Measurements from ENCODE around the gene CNR2. TPM values are rescaled to one million over a fixed set of nuclear protein-coding genes. Genes with fewer than 3 reads are reported as not detected.
"Not testable (repeated sequence)": the region's sequence is repeated elsewhere in the genome, so short reads cannot be mapped to it uniquely, and the experiment has no call there.

The CNR2 gene
- total RNA-seq, 1 donor from 2014 or later = not detected

- TF ChIP-seq, protein P1, sequence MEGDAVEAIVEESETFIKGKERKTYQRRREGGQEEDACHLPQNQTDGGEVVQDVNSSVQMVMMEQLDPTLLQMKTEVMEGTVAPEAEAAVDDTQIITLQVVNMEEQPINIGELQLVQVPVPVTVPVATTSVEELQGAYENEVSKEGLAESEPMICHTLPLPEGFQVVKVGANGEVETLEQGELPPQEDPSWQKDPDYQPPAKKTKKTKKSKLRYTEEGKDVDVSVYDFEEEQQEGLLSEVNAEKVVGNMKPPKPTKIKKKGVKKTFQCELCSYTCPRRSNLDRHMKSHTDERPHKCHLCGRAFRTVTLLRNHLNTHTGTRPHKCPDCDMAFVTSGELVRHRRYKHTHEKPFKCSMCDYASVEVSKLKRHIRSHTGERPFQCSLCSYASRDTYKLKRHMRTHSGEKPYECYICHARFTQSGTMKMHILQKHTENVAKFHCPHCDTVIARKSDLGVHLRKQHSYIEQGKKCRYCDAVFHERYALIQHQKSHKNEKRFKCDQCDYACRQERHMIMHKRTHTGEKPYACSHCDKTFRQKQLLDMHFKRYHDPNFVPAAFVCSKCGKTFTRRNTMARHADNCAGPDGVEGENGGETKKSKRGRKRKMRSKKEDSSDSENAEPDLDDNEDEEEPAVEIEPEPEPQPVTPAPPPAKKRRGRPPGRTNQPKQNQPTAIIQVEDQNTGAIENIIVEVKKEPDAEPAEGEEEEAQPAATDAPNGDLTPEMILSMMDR (IDR thresholded peaks at IDR 0.05; ENCODE audit: insufficient read depth, low read length, severe bottlenecking) = no peak
- FAIRE-seq = no peak
- peaks cover 4% of the 10 kb centered on the region for H3K27me3 ChIP-seq (ENCODE audit: control insufficient read depth, insufficient read depth, low read length)
- no peak overlapping the region for H3K4me3 ChIP-seq (ENCODE audit: low read depth, low read length)
- DNase-seq (ENCODE audit: low read depth) = no peak
- no peaks in the 10 kb centered on the region for H3K36me3 ChIP-seq (ENCODE audit: control insufficient read depth, insufficient read depth, low read length)
These were observed 48.2 kb downstream of the CNR2 start for GRCh38 chr1:23864801-23865542.

- Histone ChIP-seq H3K36me3 (ENCODE audit: control insufficient read depth, insufficient read depth, low read length) (no peaks in the 10 kb centered on the region), H3K4me3 (ENCODE audit: low read depth, low read length) (no peak overlapping the region), H3K27me3 (ENCODE audit: control insufficient read depth, insufficient read depth, low read length) (peaks cover 2% of the 10 kb centered on the region)
- peak; percentile 23 for FAIRE-seq
- TF ChIP-seq, protein P1 (IDR thresholded peaks at IDR 0.05; ENCODE audit: insufficient read depth, low read length, severe bottlenecking) = no peak
- DNase-seq (ENCODE audit: low read depth) = no peak
These were observed 50.5 kb downstream of the CNR2 start for GRCh38 chr1:23862640-23863039.

DNA sequence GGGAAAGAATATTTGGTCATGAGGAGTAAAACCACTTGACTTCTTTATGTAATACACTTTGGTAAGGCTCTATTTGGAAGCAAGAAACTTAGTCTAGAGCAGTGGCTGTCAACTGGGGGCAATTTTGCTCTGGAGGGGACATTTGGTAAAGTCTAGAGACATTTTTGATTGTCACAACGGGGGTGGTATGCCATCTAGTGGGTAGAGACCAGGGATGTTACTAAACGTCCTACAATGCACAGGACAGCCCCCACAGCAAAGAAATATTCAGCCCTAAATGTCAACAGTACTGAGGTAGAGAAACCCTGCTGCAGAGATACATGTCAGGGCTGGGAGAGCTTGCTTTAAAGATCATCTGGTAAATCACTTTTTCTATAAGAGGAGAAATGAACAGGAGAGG, 58.6 kb downstream of the CNR2 start:
- FAIRE-seq (peak; percentile 52), DNase-seq (ENCODE audit: low read depth) (no peak)
- Histone ChIP-seq H3K4me3 (ENCODE audit: low read depth, low read length) (no peak overlapping the region), H3K36me3 (ENCODE audit: control insufficient read depth, insufficient read depth, low read length) (no peaks in the 10 kb centered on the region), H3K27me3 (ENCODE audit: control insufficient read depth, insufficient read depth, low read length) (no peaks in the 10 kb centered on the region)
- TF ChIP-seq, protein P1 (IDR thresholded peaks at IDR 0.05; ENCODE audit: insufficient read depth, low read length, severe bottlenecking) = no peak

DNA sequence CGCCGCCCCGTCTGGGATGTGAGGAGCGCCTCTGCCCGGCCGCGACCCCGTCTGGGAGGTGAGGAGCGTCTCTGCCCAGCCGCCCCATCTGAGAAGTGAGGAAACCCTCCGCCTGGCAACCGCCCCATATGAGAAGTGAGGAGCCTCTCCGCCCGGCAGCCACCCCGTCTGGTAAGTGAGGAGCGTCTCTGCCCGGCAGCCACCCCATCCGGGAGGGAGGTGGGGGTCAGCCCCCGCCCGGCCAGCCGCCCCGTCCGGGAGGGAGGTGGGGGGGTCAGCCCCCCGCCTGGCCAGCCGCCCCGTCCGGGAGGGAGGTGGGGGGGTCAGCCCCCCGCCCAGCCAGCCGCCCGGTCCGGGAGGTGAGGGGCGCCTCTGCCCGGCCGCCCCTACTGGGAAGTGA, 60.0 kb downstream of the CNR2 start:
- not testable (repeated sequence) for H3K4me3 ChIP-seq (ENCODE audit: low read depth, low read length); FAIRE-seq; H3K36me3 ChIP-seq (ENCODE audit: control insufficient read depth, insufficient read depth, low read length)

GRCh38 chr1:23851406-23851805, 61.8 kb downstream of the CNR2 start:
- not testable (repeated sequence) for H3K4me3 ChIP-seq (ENCODE audit: low read depth, low read length); H3K36me3 ChIP-seq (ENCODE audit: control insufficient read depth, insufficient read depth, low read length); FAIRE-seq; DNase-seq (ENCODE audit: low read depth); H3K27me3 ChIP-seq (ENCODE audit: control insufficient read depth, insufficient read depth, low read length)

More for the DNA sequence above, 60.0 kb downstream of the CNR2 start:
- not testable (repeated sequence) for H3K27me3 ChIP-seq (ENCODE audit: control insufficient read depth, insufficient read depth, low read length); DNase-seq (ENCODE audit: low read depth)

GRCh38 chr1:23848673-23849616, 64.2 kb downstream of the CNR2 start:
- TF ChIP-seq, protein P1 (IDR thresholded peaks at IDR 0.05; ENCODE audit: insufficient read depth, low read length, severe bottlenecking) = no peak
- no peak for DNase-seq (ENCODE audit: low read depth)
- FAIRE-seq = no peak
- Histone ChIP-seq H3K4me3 (ENCODE audit: low read depth, low read length) (no peak overlapping the region), H3K27me3 (ENCODE audit: control insufficient read depth, insufficient read depth, low read length) (no peaks in the 10 kb centered on the region), H3K36me3 (ENCODE audit: control insufficient read depth, insufficient read depth, low read length) (peaks cover 2% of the 10 kb centered on the region)

- not testable (repeated sequence) for H3K4me3 ChIP-seq (ENCODE audit: low read depth, low read length); H3K36me3 ChIP-seq (ENCODE audit: control insufficient read depth, insufficient read depth, low read length); DNase-seq (ENCODE audit: low read depth); H3K27me3 ChIP-seq (ENCODE audit: control insufficient read depth, insufficient read depth, low read length); FAIRE-seq
These were observed 65.6 kb downstream of the CNR2 start for GRCh38 chr1:23847482-23848095.

Data from bronchial epithelial cell (primary cell).